ENCODE measurements around the gene AK4.

GRCh38 chr1:65176591-65176990, 28.6 kb downstream of the AK4 start:
- TF ChIP-seq, protein P1, sequence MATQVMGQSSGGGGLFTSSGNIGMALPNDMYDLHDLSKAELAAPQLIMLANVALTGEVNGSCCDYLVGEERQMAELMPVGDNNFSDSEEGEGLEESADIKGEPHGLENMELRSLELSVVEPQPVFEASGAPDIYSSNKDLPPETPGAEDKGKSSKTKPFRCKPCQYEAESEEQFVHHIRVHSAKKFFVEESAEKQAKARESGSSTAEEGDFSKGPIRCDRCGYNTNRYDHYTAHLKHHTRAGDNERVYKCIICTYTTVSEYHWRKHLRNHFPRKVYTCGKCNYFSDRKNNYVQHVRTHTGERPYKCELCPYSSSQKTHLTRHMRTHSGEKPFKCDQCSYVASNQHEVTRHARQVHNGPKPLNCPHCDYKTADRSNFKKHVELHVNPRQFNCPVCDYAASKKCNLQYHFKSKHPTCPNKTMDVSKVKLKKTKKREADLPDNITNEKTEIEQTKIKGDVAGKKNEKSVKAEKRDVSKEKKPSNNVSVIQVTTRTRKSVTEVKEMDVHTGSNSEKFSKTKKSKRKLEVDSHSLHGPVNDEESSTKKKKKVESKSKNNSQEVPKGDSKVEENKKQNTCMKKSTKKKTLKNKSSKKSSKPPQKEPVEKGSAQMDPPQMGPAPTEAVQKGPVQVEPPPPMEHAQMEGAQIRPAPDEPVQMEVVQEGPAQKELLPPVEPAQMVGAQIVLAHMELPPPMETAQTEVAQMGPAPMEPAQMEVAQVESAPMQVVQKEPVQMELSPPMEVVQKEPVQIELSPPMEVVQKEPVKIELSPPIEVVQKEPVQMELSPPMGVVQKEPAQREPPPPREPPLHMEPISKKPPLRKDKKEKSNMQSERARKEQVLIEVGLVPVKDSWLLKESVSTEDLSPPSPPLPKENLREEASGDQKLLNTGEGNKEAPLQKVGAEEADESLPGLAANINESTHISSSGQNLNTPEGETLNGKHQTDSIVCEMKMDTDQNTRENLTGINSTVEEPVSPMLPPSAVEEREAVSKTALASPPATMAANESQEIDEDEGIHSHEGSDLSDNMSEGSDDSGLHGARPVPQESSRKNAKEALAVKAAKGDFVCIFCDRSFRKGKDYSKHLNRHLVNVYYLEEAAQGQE (IDR thresholded peaks at IDR 0.05; ENCODE audit: insufficient read depth in 1 of 2, low read depth in 2 of 2, low read length in 2 of 2), result no peak
- no peak for TF ChIP-seq TAF1 (IDR thresholded peaks at IDR 0.05; ENCODE audit: borderline replicate concordance, insufficient read depth, low read length)
- TF ChIP-seq POLR2AphosphoS5 (IDR thresholded peaks at IDR 0.05; ENCODE audit: low read depth, low read length), result no peak
- no peak for TF ChIP-seq SIN3A (IDR thresholded peaks at IDR 0.05; ENCODE audit: borderline replicate concordance, insufficient read depth, low read length)

Data from PFSK-1 (cell line).